HFF-Myc (cell line): ENCODE results near the gene BCAN.

Experiments used
- DNase-seq: peaks from one replicate; pipeline ENCODE4 v3.0.0-alpha.2; 2011; ENCODE audit warnings: low read depth; ENCODE audit errors: extremely low read depth
- H3K4me3 ChIP-seq: replicated peaks from 2 replicates; pipeline ENCODE4 v1.5.1; 2011; ENCODE audit warnings: low read depth, mild to moderate bottlenecking, control low read depth, low read length
- CTCF ChIP-seq: IDR thresholded peaks from 2 replicates; pipeline ENCODE4 v1.5.1; 2012; ENCODE audit warnings: mild to moderate bottlenecking, low read depth, low read length, control low read depth; ENCODE audit errors: missing control alignments

Gene BCAN

GRCh38 chr1:156665539-156665938, 23.6 kb downstream of the BCAN start:
- no peak for DNase-seq
- no peak overlapping the region for H3K4me3 ChIP-seq
- no peak for TF ChIP-seq CTCF

- no peak for TF ChIP-seq CTCF
- H3K4me3 ChIP-seq = no peak overlapping the region
- no peak for DNase-seq
Observed at GRCh38 chr1:156666862-156667609, 25.1 kb downstream of the BCAN start.

GRCh38 chr1:156667610-156667967, 25.7 kb downstream of the BCAN start:
- no peak for DNase-seq
- no peak overlapping the region for H3K4me3 ChIP-seq
- no peak for TF ChIP-seq CTCF

- no peak overlapping the region for H3K4me3 ChIP-seq
- TF ChIP-seq CTCF = no peak
- no peak for DNase-seq
Observed at GRCh38 chr1:156667968-156668709, 26.2 kb downstream of the BCAN start.

- TF ChIP-seq CTCF = no peak
- DNase-seq = no peak
- no peak overlapping the region for H3K4me3 ChIP-seq
Observed at GRCh38 chr1:156668801-156669637, 27.1 kb downstream of the BCAN start.

GRCh38 chr1:156669794-156670193, 27.9 kb downstream of the BCAN start:
- DNase-seq = no peak
- H3K4me3 ChIP-seq = no peak overlapping the region
- TF ChIP-seq CTCF = no peak
